Endometrium (tissue), 2 donors: ENCODE results near the gene LONP1.
"Not testable (repeated sequence)": the region's sequence is repeated elsewhere in the genome, so short reads cannot be mapped to it uniquely, and the experiment has no call there.

ENCODE experiments used
- FAIRE-seq: peaks from 2 replicates; lab custom pipeline; 2012; peaks lifted over from hg19 to GRCh38; lab: Jason Lieb, UNC
- donor health status: control.
- donor health status: control.

Gene LONP1

GRCh38 chr19:5693195-5694166 lies 26.5 kb downstream of the LONP1 start:
- FAIRE-seq, result no peak

DNA sequence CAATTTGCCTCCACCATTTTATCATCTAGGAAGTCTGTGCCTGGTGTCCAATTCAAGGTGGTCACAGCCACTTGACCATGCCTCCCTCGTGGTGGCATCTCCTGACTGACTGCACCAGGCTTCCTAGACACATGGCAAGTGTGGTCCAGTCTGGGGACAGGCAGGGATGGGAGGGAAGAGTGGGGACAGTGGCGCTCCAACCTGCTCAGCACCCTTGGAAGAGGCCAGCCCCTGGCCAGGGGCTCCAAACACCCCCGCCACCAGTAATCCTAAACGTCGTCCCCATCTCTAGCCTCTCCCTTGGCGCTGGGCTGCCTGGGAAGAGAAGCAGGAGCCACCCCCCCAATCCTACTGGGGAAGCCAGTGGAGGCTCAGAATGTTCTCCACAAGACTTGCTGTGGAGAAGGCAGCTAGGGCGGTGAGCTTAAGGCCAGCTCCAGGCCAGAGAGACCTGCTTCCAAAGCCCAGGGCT lies 27.2 kb downstream of the LONP1 start:
- FAIRE-seq, result no peak

DNA sequence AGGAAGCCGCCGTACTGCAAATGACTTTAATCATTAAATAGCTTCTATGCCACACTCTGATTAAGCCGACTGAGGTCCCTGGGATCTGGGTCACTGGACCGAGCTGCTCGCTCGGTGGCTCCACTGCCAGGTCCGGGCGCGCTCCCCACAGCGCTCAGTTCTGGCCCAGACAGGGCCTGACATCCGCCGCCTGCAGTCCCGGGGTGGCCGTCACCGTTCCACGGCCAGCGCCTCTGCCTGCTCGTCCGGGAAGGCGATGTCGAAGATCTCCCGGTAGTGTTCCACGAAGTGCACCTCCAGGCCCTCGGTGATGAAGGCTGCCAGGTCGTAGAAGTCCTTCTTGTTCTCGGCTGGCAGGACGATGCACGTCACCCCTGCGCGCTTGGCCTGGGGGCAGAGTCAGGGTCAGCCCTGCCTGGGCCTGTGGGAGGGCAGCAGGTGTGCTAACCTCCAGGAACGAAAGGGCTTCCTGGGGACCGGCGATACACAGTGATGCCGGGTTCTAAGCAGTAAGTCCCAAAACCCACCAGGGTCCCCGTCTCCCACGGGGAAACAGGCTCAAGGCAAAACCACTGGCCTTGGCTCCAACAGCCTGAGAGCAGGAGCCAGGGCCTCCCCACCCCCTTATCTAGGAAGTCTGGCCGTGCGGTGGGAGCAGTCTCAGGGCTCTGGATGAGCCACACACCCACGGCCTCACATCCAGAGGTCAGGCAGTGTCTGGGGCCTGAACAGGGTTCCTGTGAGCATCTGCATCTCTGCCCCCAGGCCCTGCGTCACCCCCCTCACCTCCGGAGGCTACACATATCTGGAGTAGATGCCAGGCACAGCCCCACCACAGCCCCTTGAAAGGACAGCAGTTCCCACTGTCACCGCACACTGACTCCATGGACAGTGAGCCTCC lies 27.9 kb downstream of the LONP1 start:
- FAIRE-seq, result no peak

GRCh38 chr19:5690955-5691821 lies 28.8 kb downstream of the LONP1 start:
- no peak for FAIRE-seq

GRCh38 chr19:5690125-5690954 lies 29.6 kb downstream of the LONP1 start, which contains the start of gene RPL36:
Gene RPL36, plus strand, starts transcription at chr19:5690295. Its CDS starts 213 bp downstream, at chr19:5690508.
- FAIRE-seq, result peak; percentile 31

GRCh38 chr19:5688262-5688881 lies 31.6 kb downstream of the LONP1 start:
- FAIRE-seq, result not testable (repeated sequence)

- FAIRE-seq, result no peak
Observed at GRCh38 chr19:5687360-5688198, 32.4 kb downstream of the LONP1 start.

GRCh38 chr19:5686647-5687359 lies 33.1 kb downstream of the LONP1 start:
- no peak for FAIRE-seq

DNA sequence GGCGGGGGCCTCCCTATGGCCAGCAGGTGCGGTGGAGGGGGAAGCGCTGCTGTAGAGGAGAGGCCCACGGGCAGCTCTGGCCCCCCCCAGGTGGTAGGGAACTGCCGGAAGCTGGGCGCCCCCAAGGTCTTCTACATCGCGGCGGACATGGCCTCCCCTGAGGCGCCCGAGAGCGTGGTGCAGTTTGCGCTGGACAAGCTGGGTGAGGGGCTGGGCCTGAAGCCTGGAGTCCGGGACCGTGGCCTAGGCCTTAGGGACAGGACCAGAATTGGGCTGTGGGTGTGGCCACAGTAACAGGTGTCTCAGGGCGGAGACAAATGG lies 33.7 kb downstream of the LONP1 start:
- no peak for FAIRE-seq

- FAIRE-seq, result no peak
Observed at GRCh38 chr19:5684694-5685430, 35.1 kb downstream of the LONP1 start.

GRCh38 chr19:5683177-5683886 lies 36.6 kb downstream of the LONP1 start:
- FAIRE-seq, result no peak

- no peak for FAIRE-seq
Observed at GRCh38 chr19:5682107-5682482, 37.9 kb downstream of the LONP1 start.

GRCh38 chr19:5681391-5682106 lies 38.4 kb downstream of the LONP1 start:
- FAIRE-seq, result no peak

DNA sequence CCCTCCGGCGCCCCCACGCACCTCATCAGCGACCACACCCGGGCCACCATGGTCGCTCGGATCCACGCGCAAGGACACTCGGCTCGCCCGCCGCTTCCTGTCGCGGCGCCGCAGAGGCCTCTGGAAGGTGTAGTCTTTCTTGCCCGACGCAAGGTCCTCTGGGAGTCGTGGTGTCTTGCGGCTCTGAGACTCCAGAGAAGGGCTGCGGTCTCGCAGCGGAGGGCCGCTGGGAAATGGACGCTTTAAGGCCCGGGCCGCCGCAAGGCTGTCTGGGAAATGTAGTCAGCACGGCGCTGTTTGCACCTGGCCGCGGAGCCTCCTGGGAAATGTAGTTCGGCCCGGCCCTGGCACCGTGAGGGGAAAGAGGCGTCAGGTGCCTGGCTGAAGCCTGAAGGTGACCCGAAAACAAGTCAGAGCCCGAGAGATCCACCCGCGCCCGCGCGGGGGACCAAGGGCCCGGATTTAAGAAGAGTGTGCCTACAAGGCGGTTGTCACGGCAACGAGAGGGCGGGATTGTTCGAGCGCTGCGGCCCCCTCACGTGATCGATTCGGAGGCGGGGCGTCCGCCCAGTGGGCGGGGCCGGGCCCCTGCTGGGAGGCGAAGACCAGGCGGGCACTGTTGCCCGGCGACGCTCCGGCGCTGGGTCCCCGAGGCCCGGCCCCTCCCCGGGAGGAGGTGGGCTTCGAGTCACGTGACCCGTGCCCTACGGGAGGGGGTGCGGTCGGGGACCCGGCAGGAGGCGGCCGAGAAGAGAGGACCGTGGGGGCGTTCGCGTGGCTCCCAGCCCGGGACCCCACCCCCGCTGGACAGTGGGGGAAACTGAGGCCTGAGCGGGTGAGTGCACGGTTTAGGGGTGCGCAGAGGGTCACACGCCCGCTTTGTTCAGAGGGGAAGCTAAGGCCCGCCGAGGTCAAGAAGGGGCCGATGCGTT lies 39.2 kb downstream of the LONP1 start, which contains the start of the genes HSD11B1L and MICOS13:
Gene HSD11B1L, plus strand, starts transcription at position 591 of the 932 bp plus-strand sequence. CDS start 3,806 bp downstream, outside the sequence.
Gene MICOS13, minus strand, starts transcription at position 80 of the 932 bp plus-strand sequence. Its CDS starts 30 bp downstream, at position 50.
- FAIRE-seq, result peak; percentile 98

GRCh38 chr19:5680084-5680436 lies 39.9 kb downstream of the LONP1 start:
- FAIRE-seq, result no peak
